Brain microvascular endothelial cell (primary cell): ENCODE results near the gene AIPL1.

Experiments
- DNase-seq: peaks from one replicate; pipeline ENCODE4 v3.0.0-alpha.2; 2020
- H3K27ac ChIP-seq: fragments of 250-450 bp; sonication (Bioruptor Pico); 2 replicates; pipeline ENCODE4 v1.5.1; 2020; ENCODE audit warnings: mild to moderate bottlenecking, moderate library complexity
- H3K27me3 ChIP-seq: fragments of 250-450 bp; sonication (Bioruptor Pico); replicated peaks from 2 replicates; pipeline ENCODE4 v1.5.1; 2020; ENCODE audit warnings: mild to moderate bottlenecking
- H3K36me3 ChIP-seq: fragments of 250-450 bp; sonication (Bioruptor Pico); replicated peaks from 2 replicates; pipeline ENCODE4 v1.5.1; 2020; ENCODE audit warnings: mild to moderate bottlenecking
- H3K4me3 ChIP-seq: 2 replicates; pipeline ENCODE4 v1.5.1; 2011; ENCODE audit warnings: low read depth, mild to moderate bottlenecking, control low read depth, low read length, moderate library complexity
- in situ Hi-C: cut with HindIII; loops from 2 replicates; pipeline ENCODE4 v1.10.0; 2017; ENCODE audit warnings: low sequenced_read_pairs, low pct_ligation_motif_present
- TF ChIP-seq, protein P1 (sequence below): IDR thresholded peaks from 2 replicates; pipeline ENCODE4 v1.5.1; 2011; ENCODE audit warnings: low read depth, mild to moderate bottlenecking, moderate library complexity, low read length, control low read depth, inconsistent platforms; ENCODE audit errors: missing control alignments

The AIPL1 gene

DNA sequence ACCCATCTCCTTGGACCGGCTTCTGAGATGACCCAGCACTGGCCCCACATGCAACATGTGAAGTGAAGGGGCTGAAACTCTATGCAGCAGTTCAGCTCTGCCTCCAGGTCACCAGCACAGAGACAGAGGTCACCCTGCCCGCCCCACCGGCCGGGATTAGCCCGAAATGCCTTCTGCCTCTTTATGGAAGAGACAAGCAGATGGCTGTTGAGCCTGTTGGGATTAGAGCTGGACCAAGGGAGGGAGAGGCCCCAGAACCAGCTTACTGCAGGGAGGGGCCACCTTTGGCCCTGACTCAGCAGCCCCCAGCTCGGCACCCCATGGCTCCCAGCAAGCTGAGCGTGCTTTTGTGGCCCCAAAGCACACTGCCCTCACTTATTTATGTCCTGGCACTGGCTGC lies 5.7 kb downstream of the AIPL1 start:
- H3K27ac ChIP-seq = no peak overlapping the region
- no peak overlapping the region for H3K4me3 ChIP-seq
- in situ Hi-C loops = no loop called here
- no peaks in the 10 kb centered on the region for H3K36me3 ChIP-seq
- no peak for DNase-seq
- TF ChIP-seq, protein P1, sequence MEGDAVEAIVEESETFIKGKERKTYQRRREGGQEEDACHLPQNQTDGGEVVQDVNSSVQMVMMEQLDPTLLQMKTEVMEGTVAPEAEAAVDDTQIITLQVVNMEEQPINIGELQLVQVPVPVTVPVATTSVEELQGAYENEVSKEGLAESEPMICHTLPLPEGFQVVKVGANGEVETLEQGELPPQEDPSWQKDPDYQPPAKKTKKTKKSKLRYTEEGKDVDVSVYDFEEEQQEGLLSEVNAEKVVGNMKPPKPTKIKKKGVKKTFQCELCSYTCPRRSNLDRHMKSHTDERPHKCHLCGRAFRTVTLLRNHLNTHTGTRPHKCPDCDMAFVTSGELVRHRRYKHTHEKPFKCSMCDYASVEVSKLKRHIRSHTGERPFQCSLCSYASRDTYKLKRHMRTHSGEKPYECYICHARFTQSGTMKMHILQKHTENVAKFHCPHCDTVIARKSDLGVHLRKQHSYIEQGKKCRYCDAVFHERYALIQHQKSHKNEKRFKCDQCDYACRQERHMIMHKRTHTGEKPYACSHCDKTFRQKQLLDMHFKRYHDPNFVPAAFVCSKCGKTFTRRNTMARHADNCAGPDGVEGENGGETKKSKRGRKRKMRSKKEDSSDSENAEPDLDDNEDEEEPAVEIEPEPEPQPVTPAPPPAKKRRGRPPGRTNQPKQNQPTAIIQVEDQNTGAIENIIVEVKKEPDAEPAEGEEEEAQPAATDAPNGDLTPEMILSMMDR = no peak
- H3K27me3 ChIP-seq = no peaks in the 10 kb centered on the region

DNA sequence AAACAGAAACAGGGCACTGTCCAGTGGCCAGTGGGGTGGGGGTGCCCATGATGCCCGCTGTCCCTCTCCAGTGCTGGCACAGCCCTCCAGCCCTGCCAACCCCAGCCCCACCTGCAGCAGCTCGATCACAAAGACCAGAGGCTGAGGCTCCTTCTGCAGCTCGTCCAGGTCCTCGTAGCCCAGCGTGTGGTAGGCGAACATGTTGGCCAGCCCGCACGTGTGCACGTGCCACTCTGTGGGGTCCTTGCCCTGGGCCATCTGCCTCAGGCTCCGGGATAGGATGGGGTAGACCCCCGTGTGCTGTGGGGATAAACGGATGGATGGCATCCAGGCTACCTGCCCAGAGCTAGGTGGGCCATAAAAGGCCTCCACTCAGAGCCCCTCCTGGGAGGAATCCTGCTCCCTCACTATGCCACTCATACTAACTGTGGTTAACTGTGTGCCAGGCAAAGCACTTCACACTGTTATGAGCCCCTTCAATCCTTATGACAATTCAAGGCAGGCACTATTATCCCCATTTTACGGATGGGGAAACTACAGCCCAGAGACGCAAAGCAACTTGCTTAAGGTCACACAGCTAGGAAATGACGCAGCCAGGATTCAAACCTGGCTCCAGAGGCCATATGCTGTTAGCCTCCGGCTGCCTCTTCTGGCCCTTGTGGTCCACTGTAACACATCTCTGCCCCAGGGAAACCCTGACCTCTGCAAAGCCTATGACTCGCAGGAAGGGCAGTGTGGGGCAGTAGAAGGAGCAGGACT lies 6.5 kb downstream of the AIPL1 start:
- TF ChIP-seq, protein P1 = no peak
- no peak for DNase-seq
- Histone ChIP-seq H3K4me3 (no peak overlapping the region), H3K36me3 (no peaks in the 10 kb centered on the region), H3K27me3 (no peaks in the 10 kb centered on the region), H3K27ac (no peak overlapping the region)
- in situ Hi-C loops = no loop called here

DNA sequence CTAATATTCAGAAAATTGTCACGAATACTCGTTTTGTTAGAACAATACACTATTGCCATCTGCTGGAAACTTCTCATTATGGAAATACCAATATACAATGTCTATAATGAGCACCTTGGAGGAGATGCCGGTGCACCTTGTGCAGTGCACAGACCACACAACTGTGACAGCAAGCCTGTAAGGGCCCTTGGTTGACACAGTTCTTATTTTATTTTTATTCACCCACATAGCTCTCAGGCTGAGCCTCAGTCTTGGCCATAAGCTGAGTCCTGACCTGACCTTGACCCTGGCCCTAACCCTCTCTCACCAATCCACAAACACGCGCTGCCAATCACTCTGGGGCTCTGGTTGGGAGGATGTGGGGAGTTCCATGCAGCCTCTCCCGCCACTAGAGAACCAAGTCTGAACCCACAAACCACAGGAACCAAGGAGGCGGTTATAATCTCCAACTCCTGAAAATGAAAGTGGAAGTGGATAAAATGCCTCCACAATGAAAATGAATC lies 7.6 kb downstream of the AIPL1 start:
- DNase-seq = peak; percentile 40
- TF ChIP-seq, protein P1 = peak; percentile 5
- H3K4me3 ChIP-seq = no peak overlapping the region
- in situ Hi-C loops = no loop called here
- H3K36me3 ChIP-seq = no peaks in the 10 kb centered on the region
- H3K27me3 ChIP-seq = no peaks in the 10 kb centered on the region
- no peak overlapping the region for H3K27ac ChIP-seq

DNA sequence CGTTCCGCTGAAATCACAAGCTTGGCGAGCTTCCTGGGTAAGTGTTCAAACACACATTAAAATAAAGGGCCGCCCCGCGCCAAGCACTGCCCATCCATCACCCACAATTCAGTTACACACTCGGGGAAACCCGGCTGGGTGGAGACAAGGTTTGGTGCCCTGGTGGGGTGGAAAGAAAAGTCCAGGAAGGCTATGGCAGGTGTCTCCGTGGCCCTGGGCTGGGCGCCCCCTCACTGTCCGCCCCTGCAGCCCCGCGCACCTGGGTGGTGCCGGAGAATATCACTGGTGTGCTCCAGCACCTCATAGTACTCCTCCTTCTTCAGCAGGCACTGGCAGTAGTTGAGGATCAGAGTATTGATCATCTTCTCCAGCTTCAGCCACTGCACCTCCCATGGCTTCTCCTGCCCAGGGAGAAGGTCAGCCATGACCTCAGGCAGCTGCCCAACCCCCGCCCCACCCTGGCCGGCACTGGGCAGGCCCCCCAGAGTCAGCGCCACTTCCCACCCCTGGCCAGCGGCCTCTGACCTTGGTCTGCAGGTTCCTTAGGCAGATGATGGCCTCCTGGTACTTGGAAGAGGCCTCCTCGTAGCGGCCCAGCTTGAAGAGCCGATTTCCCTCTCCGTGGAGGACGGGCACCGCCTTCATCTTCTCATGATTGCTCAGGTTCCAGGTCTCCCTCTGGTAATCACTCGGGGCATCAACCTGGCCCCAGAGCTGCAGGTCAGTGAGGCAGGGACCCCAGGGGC lies 8.4 kb downstream of the AIPL1 start:
- Histone ChIP-seq H3K36me3 (no peaks in the 10 kb centered on the region), H3K27me3 (no peaks in the 10 kb centered on the region), H3K27ac (no peak overlapping the region), H3K4me3 (no peak overlapping the region)
- TF ChIP-seq, protein P1 = no peak
- DNase-seq = no peak
- in situ Hi-C loops = no loop called here

DNA sequence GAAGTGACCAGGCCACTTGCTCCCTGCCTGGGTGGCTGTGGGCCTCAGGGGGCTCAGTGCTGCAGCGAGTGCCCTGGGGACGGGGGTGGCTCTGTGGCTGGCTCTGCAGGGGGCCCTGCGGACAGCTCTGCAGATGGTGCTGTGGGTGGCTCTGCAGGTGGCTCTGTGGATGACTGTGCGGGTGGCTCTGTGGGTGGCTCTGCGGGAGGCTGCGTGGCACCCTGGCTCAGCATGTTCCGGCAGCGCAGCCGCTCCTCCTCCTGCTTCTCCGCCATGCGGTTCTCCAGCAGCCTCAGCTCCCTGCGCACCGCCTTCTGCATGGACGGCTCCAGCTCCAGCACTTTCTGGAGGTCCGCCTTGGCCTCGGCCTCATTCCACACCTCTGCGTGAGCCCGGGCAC lies 9.5 kb downstream of the AIPL1 start:
- TF ChIP-seq, protein P1 = no peak
- in situ Hi-C loops = no loop called here
- no peaks in the 10 kb centered on the region for H3K36me3 ChIP-seq
- no peak for DNase-seq
- H3K4me3 ChIP-seq = no peak overlapping the region
- H3K27me3 ChIP-seq = no peaks in the 10 kb centered on the region
- no peak overlapping the region for H3K27ac ChIP-seq
